IMR-90 (cell line): ENCODE results near the gene DGKH. TPM values are rescaled to one million over a fixed set of nuclear protein-coding genes. Genes with fewer than 3 reads are reported as not detected.

Experiments used
- ATAC-seq: fragments of 200-7000 bp; cut with Tn5 transposase; 2 replicates; pipeline ENCODE4 v1.9.1; 2020; ENCODE audit warnings: low read depth, mild to moderate bottlenecking, moderate library complexity
- BruUV-seq: library from RNA; stranded (reverse); fragments of 400-500 nt; replicated peaks from 2 replicates; lab custom pipeline; 2021; lab: Mats Ljungman, UMichigan
- CTCF ChIA-PET: fragments of 300-600 bp; formaldehyde crosslinking; extraction: SDS; loops from one replicate; lab custom pipeline; 2021; ENCODE audit warnings: antibody characterized with exemption; lab: Yijun Ruan, JAX
- POLR2A ChIA-PET: fragments of 300-600 bp; sonication (Branson Sonifier 250); formaldehyde crosslinking; loops from one replicate; lab custom pipeline; 2022; ENCODE audit warnings: antibody characterized with exemption; ENCODE audit not compliant: unreplicated experiment; lab: Charles Lee
- DNase-seq: peaks from one replicate; pipeline ENCODE4 v3.0.0; 2013
- H2AFZ ChIP-seq: replicated peaks from 2 replicates; pipeline ENCODE3; 2013; ENCODE audit warnings: low read length, mild to moderate bottlenecking; ENCODE audit not compliant: poor library complexity
- H2AK5ac ChIP-seq: 2 replicates; pipeline ENCODE4 v1.6.1; 2013; ENCODE audit warnings: low read depth, low read length, inconsistent platforms
- H2AK9ac ChIP-seq: replicated peaks from 2 replicates; pipeline ENCODE3; 2013; ENCODE audit warnings: mild to moderate bottlenecking, low read depth, low read length, moderate library complexity; ENCODE audit not compliant: poor library complexity
- H2BK120ac ChIP-seq: 2 replicates; pipeline ENCODE4 v1.6.1; 2013; ENCODE audit warnings: low read depth, low read length, inconsistent platforms
- H2BK15ac ChIP-seq: 3 replicates; pipeline ENCODE4 v1.6.1; 2013; ENCODE audit warnings: low read depth, low read length, inconsistent platforms
- H2BK20ac ChIP-seq: 2 replicates; pipeline ENCODE4 v1.6.1; 2013; ENCODE audit warnings: low read depth, mild to moderate bottlenecking, inconsistent platforms, low read length, moderate library complexity
- H2BK5ac ChIP-seq: 2 replicates; pipeline ENCODE4 v1.6.1; 2013; ENCODE audit warnings: mild to moderate bottlenecking, low read depth, low read length, inconsistent platforms; ENCODE audit not compliant: poor library complexity, severe bottlenecking
- H3K14ac ChIP-seq: replicated peaks from 2 replicates; pipeline ENCODE4 v1.6.1; 2013; ENCODE audit warnings: low read depth, low read length, inconsistent platforms
- H3K18ac ChIP-seq: 2 replicates; pipeline ENCODE4 v1.6.1; 2013; ENCODE audit warnings: low read depth, low read length, control low read depth
- H3K23ac ChIP-seq: 2 replicates; pipeline ENCODE4 v1.6.1; 2013; ENCODE audit warnings: low read depth, low read length, inconsistent platforms
- H3K27ac ChIP-seq: 2 replicates; pipeline ENCODE4 v1.5.1; 2013; ENCODE audit warnings: mild to moderate bottlenecking, control low read depth, low read length; ENCODE audit not compliant: insufficient read depth
- H3K27me3 ChIP-seq: 2 replicates; pipeline ENCODE4 v1.6.1; 2013; ENCODE audit warnings: low read length; ENCODE audit not compliant: control insufficient read depth, insufficient read depth
- H3K36me3 ChIP-seq: 2 replicates; pipeline ENCODE4 v1.6.1; 2013; ENCODE audit warnings: low read length, mixed read lengths; ENCODE audit not compliant: control insufficient read depth, insufficient read depth
- H3K4ac ChIP-seq: 2 replicates; pipeline ENCODE4 v1.6.1; 2013; ENCODE audit warnings: low read depth, low read length, inconsistent platforms
- H3K4me1 ChIP-seq: 2 replicates; pipeline ENCODE4 v1.6.1; 2013; ENCODE audit warnings: low read length, mixed read lengths; ENCODE audit not compliant: control insufficient read depth, insufficient read depth
- H3K4me2 ChIP-seq: 2 replicates; pipeline ENCODE4 v1.6.1; 2013; ENCODE audit warnings: low read depth, mild to moderate bottlenecking, control low read depth, low read length, moderate library complexity
- H3K4me3 ChIP-seq: 2 replicates; pipeline ENCODE4 v1.5.1; 2013; ENCODE audit warnings: low read depth, mild to moderate bottlenecking, control low read depth, low read length, moderate library complexity; ENCODE audit not compliant: insufficient read depth
- H3K56ac ChIP-seq: 2 replicates; pipeline ENCODE4 v1.6.1; 2013; ENCODE audit warnings: low read length, inconsistent platforms; ENCODE audit not compliant: insufficient read depth; ENCODE audit errors: extremely low read depth
- H3K79me1 ChIP-seq, 2 experiments: 2 replicates each; pipeline ENCODE4 v1.6.1; 2013; ENCODE audit warnings: low read length in 2 of 2, inconsistent platforms in 1 of 2, low read depth in 1 of 2
- H3K9ac ChIP-seq: 2 replicates; pipeline ENCODE4 v1.6.1; 2013; ENCODE audit warnings: low read depth, low read length, control low read depth
- H3K9me1 ChIP-seq: 2 replicates; pipeline ENCODE4 v1.6.1; 2013; ENCODE audit warnings: low read length, inconsistent platforms; ENCODE audit not compliant: insufficient read depth
- H3K9me3 ChIP-seq: 2 replicates; pipeline ENCODE4 v1.6.1; 2013; ENCODE audit warnings: low read length; ENCODE audit not compliant: control insufficient read depth, insufficient read depth
- H4K20me1 ChIP-seq: 2 replicates; pipeline ENCODE4 v1.6.1; 2013; ENCODE audit warnings: low read length, inconsistent platforms; ENCODE audit not compliant: insufficient read depth
- H4K5ac ChIP-seq: 2 replicates; pipeline ENCODE4 v1.6.1; 2013; ENCODE audit warnings: mild to moderate bottlenecking, low read depth, low read length, control low read depth
- H4K8ac ChIP-seq, 2 experiments: 2 replicates each; pipeline ENCODE4 v1.6.1; 2013; ENCODE audit warnings: low read depth in 2 of 2, low read length in 2 of 2, control low read depth in 1 of 2, inconsistent platforms in 1 of 2
- H4K91ac ChIP-seq: 2 replicates; pipeline ENCODE4 v1.6.1; 2013; ENCODE audit warnings: low read depth, low read length, inconsistent platforms; ENCODE audit not compliant: insufficient read depth
- BHLHE40 ChIP-seq: fragments of 150-350 bp; IDR thresholded peaks from 2 replicates; pipeline ENCODE4 v1.6.1; 2016; ENCODE audit warnings: mild to moderate bottlenecking, low read depth, low read length
- CHD1 ChIP-seq: IDR thresholded peaks from 2 replicates; pipeline ENCODE4 v1.6.1; 2012; ENCODE audit warnings: low read depth, low read length, improper control_type of control experiment
- ELK1 ChIP-seq: fragments of 150-350 bp; IDR thresholded peaks from 2 replicates; pipeline ENCODE4 v1.6.1; 2016; ENCODE audit warnings: low read depth, mild to moderate bottlenecking, low read length, moderate library complexity, borderline replicate concordance
- FOS ChIP-seq: fragments of 150-350 bp; IDR thresholded peaks from 2 replicates; pipeline ENCODE4 v1.6.1; 2016; ENCODE audit warnings: low read depth, low read length
- MAFK ChIP-seq: IDR thresholded peaks from 2 replicates; pipeline ENCODE4 v1.6.1; 2012; ENCODE audit warnings: low read depth, low read length, improper control_type of control experiment
- MAZ ChIP-seq: IDR thresholded peaks from 2 replicates; pipeline ENCODE4 v1.6.1; 2012; ENCODE audit warnings: low read depth, mild to moderate bottlenecking, low read length, improper control_type of control experiment, moderate library complexity, borderline replicate concordance
- MXI1 ChIP-seq: IDR thresholded peaks from 2 replicates; pipeline ENCODE4 v1.6.1; 2012; ENCODE audit warnings: low read depth, mild to moderate bottlenecking, low read length, moderate library complexity, borderline replicate concordance
- NFE2L2 ChIP-seq: fragments of 150-350 bp; IDR thresholded peaks from 2 replicates; pipeline ENCODE4 v1.6.1; 2016; ENCODE audit warnings: low read depth, mild to moderate bottlenecking, low read length
- POLR2A ChIP-seq: IDR thresholded peaks from 2 replicates; pipeline ENCODE4 v1.6.1; 2012; ENCODE audit warnings: mild to moderate bottlenecking, low read depth, low read length
- RCOR1 ChIP-seq: IDR thresholded peaks from 2 replicates; pipeline ENCODE4 v1.6.1; 2012; ENCODE audit warnings: mild to moderate bottlenecking, low read length, improper control_type of control experiment; ENCODE audit not compliant: insufficient replicate concordance
- RFX5 ChIP-seq: IDR thresholded peaks from 2 replicates; pipeline ENCODE4 v1.8.0; 2012; ENCODE audit warnings: low read depth, mild to moderate bottlenecking, low read length, moderate library complexity
- SMC3 ChIP-seq: fragments of 150-350 bp; IDR thresholded peaks from 2 replicates; pipeline ENCODE4 v1.6.1; 2016; ENCODE audit warnings: low read depth, mild to moderate bottlenecking, antibody characterized with exemption, low read length, moderate library complexity
- USF2 ChIP-seq: fragments of 150-350 bp; IDR thresholded peaks from 2 replicates; pipeline ENCODE4 v1.6.1; 2017; ENCODE audit warnings: mild to moderate bottlenecking, antibody characterized with exemption, low read length, low read depth
- WGBS, 2 experiments: methylation state at CpG; one replicate each; pipeline versions ENCODE4 v1.1.5 to v1.1.7; 2013; ENCODE audit warnings: missing lambda C conversion rate in 2 of 2; ENCODE audit not compliant: insufficient read length in 1 of 2; ENCODE audit errors: extremely low coverage in 2 of 2; 5-methylcytosine and 5-hydroxymethylcytosine counted together
- dilution Hi-C: fragments of 300-500 bp; cut with HindIII; formaldehyde crosslinking; loops from one replicate; pipeline ENCODE4 v1.14.3; 2018; ENCODE audit warnings: low sequenced_read_pairs; ENCODE audit not compliant: unreplicated experiment
- in situ Hi-C: fragments of 300-500 bp; cut with MboI; formaldehyde crosslinking; loops from 3 replicates; pipeline ENCODE4 v1.14.3; 2019; ENCODE audit warnings: low sequenced_read_pairs, inconsistent platforms, mixed read lengths
- intact Hi-C: fragments of 100-400 bp; cut with micrococcal nuclease; formaldehyde crosslinking; loops from 2 replicates; pipeline ENCODE4 v1.10.0; 2022
- polyA plus RNA-seq, 3 experiments: library from polyadenylated mRNA; depleted of rRNA; stranded (reverse); fragments of >200 nt; gene quantifications; 2 replicates each; pipeline ENCODE4 v1.2.3, GENCODE V29; 2012; ENCODE audit warnings: low replicate concordance in 1 of 3
- total RNA-seq: library from RNA; depleted of rRNA; stranded (reverse); fragments of >200 nt; gene quantifications from 2 replicates; pipeline ENCODE4 v1.2.3, GENCODE V29; 2012

DGKH gene
- total and polyA plus RNA-seq, 2 of the 4 experiments (the other 2 are of a cell fraction): 2.0 to 13.4 TPM

GRCh38 chr13:42155251-42155650 lies 106.8 kb downstream of the DGKH start:
- no peak overlapping the region for H3K4ac ChIP-seq
- no peak overlapping the region for H3K56ac ChIP-seq
- DNase-seq: no peak
- no peak overlapping the region for H4K8ac ChIP-seq
- no peak for ATAC-seq
- H3K79me1 ChIP-seq: peaks cover 0 to 13% of the 10 kb centered on the region in 2 experiments; a peak in 2 of 4 replicates
- H3K9me3 ChIP-seq: no peaks in the 10 kb centered on the region
- no CpG with 5 or more reads among the region's 3 CpGs for WGBS, 2 experiments
- H2AK5ac ChIP-seq: no peak overlapping the region
- no peaks in the 10 kb centered on the region; the same call in 1 of the 2 replicates for H3K9me1 ChIP-seq
- H2BK5ac ChIP-seq: no peak overlapping the region
- H4K91ac ChIP-seq: no peak overlapping the region
- no peak overlapping the region for H4K5ac ChIP-seq
- no peak overlapping the region for H3K4me2 ChIP-seq
- dilution Hi-C loops (no loop called here), in situ Hi-C loops (no loop called here), intact Hi-C loops (no loop called here)
- H2BK15ac ChIP-seq: no peak overlapping the region
- H2AFZ ChIP-seq: no peak overlapping the region
- H3K18ac ChIP-seq: no peak overlapping the region
- H3K14ac ChIP-seq: no peak overlapping the region
- no peaks in the 10 kb centered on the region for H3K27me3 ChIP-seq
- ChIA-PET CTCF (no interaction called here), POLR2A (no interaction called here)
- no peak overlapping the region for H3K4me3 ChIP-seq
- peaks cover 4% of the 10 kb centered on the region; the same call in 1 of the 2 replicates for H3K4me1 ChIP-seq
- peaks cover 14% of the 10 kb centered on the region for H3K36me3 ChIP-seq
- no TSS peak for BruUV-seq
- H2AK9ac ChIP-seq: no peak overlapping the region
- no peak overlapping the region for H3K9ac ChIP-seq
- no peak for TF ChIP-seq RFX5
- TF ChIP-seq RCOR1: no peak
- no peak for TF ChIP-seq USF2
- TF ChIP-seq FOS: no peak
- no peak for TF ChIP-seq BHLHE40
- TF ChIP-seq POLR2A: no peak
- no peak for TF ChIP-seq ELK1
- TF ChIP-seq CHD1: no peak
- TF ChIP-seq NFE2L2: no peak
- no peak for TF ChIP-seq MXI1
- no peak for TF ChIP-seq MAFK
- no peak for TF ChIP-seq MAZ
- TF ChIP-seq SMC3: no peak
- H2BK20ac ChIP-seq: no peak overlapping the region
- H3K27ac ChIP-seq: no peak overlapping the region
- H2BK120ac ChIP-seq: no peak overlapping the region
- no peaks in the 10 kb centered on the region for H4K20me1 ChIP-seq
- H3K23ac ChIP-seq: no peak overlapping the region
